GM19468 (cell line): Measurements from ENCODE around the gene PPP2R1A.
"Not testable (repeated sequence)": the region's sequence is repeated elsewhere in the genome, so short reads cannot be mapped to it uniquely, and the experiment has no call there.

Source experiments
- ATAC-seq: cut with Tn5 transposase; IDR thresholded peaks from one replicate; pipeline ENCODE4 v1.9.1; 2021; ENCODE audit warnings: mild to moderate bottlenecking, moderate library complexity, moderate number of reproducible peaks; ENCODE audit not compliant: unreplicated experiment; ENCODE audit errors: extremely low read depth

Gene PPP2R1A

DNA sequence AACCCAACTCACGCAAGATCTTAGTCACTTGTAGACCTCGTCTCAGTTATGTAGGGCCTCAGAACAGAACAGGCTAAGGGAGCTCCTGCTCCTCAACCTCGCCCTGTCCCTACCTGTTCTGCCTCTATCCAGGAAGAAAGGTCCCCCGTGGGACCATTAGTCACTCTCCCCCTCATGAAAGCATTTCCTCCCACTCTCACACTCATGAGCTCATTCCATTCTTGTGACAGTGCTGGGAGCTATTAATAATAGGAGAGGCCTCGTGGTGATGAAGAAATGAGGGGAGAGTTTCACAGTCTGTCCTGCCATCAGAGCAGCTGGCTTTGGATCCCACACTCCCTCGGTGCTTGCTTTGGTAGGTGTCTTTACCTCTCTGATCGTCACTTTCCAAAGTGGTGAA, 10.2 kb downstream of the PPP2R1A start:
- no peak for ATAC-seq

DNA sequence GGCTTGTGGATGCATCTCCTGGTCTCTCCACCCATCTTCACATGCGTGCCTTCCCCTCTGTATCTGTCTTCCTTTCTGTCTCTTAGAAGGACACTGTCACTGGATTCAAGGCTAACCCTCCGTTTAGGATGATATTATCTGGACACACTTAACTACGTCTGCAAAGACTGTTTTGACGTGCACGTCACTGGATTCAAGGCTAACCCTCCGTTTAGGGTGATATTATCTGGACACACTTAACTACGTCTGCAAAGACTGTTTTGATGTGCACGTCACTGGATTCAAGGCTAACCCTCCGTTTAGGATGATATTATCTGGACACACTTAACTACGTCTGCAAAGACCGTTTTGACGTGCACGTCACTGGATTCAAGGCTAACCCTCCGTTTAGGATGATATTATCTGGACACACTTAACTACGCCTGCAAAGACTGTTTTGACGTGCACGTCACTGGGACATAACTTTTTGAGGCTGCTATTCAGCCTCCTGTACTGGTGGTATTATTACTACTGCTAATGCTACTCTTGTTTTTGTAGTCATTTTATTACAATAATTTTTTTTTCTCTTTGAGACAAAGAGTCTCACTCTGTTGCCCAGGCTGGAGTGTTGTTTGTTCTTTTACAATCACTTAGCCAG, 11.0 kb downstream of the PPP2R1A start:
- ATAC-seq, result not testable (repeated sequence)

GRCh38 chr19:52206481-52206880, 16.6 kb downstream of the PPP2R1A start:
- ATAC-seq, result no peak

GRCh38 chr19:52211203-52211602, 21.4 kb downstream of the PPP2R1A start:
- ATAC-seq, result no peak

DNA sequence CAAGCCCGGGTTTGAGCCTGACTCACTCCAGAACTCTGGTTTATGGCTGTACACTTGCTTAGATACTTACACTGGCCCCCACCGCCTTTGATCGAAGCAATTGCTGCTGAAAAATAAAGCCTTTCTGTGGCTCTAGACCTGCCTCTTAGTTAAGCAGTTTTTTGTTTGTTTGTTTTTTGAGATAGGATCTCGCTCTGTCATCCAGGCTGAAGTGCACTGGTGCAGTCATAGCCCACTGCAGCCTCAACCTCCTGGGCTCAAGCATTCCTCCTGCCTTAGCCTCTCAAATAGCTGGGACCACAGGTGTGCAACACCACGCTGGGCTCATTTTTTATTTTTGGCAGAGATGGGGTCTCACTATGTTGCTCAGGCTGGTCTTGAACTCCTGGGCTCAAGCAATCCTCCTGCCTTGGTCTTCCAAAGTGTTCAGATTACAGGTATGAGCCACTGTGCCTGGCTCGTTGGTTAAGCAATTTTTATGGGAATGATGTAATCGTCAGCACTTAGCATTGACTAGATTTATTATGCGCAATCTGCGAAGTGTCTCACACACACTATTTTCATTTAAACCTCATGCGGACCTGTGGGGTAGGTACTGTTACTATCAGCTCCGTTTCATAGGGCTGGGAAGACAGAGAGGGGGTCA, 22.2 kb downstream of the PPP2R1A start:
- ATAC-seq, result no peak

DNA sequence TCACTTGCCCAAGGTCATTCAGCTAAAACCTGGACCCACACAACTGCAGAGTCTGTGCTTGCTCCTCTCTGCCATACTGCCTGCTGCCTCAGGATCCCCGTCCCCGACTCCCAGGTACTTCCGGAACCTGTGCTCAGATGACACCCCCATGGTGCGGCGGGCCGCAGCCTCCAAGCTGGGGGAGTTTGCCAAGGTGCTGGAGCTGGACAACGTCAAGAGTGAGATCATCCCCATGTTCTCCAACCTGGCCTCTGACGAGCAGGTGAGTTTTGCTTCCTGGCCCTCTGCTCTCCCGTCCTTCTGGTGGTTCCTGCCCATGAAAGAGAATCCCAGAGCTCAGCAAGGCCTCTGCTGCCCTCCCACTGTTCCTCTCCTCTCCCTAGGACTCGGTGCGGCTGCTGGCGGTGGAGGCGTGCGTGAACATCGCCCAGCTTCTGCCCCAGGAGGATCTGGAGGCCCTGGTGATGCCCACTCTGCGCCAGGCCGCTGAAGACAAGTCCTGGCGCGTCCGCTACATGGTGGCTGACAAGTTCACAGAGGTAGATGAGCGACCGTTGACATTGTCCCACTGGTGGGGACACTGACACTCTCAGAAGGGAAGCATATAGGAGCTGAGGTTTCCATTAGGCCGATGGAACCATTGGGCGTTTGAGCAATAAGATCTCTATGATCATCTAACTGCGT, 22.9 kb downstream of the PPP2R1A start:
- no peak for ATAC-seq

DNA sequence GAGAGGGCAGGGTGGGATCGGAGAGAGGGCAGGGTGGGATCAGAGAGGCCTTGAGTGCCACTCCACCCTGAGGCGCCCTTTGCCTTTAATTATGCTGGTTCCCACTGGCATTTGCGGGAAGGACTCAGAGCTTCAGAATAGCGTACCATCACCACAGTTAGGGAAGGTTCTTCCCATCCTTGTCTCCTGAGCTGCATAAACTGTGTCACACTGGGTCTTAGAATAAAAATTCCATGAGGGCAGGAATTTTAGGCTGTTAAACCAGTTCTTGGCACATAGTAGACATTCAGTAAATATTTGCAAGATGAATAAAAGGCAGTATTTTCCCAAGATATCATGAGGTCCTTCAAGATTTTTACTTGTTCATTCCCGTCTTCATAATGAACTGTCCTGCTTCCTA, 24.4 kb downstream of the PPP2R1A start:
- ATAC-seq, result no peak

DNA sequence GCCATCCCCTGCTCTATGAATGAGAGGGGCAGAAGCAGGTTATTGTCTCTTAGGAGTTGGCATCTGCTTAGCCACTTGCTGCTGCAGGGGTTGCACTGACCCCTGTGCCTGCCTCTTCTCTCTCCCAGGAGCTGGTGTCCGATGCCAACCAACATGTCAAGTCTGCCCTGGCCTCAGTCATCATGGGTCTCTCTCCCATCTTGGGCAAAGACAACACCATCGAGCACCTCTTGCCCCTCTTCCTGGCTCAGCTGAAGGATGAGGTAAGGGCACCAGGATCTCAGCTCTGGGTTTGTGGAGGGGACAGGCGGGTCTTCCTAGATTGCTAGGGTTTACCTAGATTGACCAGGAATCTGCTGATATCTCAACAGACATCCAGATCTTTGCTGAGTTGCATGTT, 26.5 kb downstream of the PPP2R1A start:
- no peak for ATAC-seq

DNA sequence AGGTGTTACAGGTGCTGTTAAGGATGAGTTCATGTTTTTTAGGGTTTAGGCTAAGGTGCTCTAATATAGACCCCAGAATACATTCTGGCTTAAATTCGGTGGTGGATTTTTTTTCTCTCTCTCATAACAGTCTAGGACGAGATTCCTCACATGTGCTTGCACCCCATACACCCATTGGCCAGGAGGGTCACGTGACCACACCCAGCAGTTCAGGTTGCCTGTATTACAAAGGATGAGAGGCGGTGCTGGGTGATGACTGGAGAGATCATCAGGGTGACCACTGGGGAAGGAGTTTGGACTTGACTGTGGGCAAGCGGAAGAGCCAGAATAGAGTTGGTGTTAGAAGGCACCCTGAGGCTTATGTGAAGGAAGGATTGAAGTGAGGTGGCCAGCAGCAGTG, 27.7 kb downstream of the PPP2R1A start:
- no peak for ATAC-seq

- no peak for ATAC-seq
These were observed 29.8 kb downstream of the PPP2R1A start for GRCh38 chr19:52219611-52220010.

GRCh38 chr19:52221031-52221430, 31.2 kb downstream of the PPP2R1A start:
- no peak for ATAC-seq

- ATAC-seq, result no peak
These were observed 32.1 kb downstream of the PPP2R1A start for GRCh38 chr19:52221831-52222375.

- ATAC-seq, result no peak
These were observed 34.4 kb downstream of the PPP2R1A start for GRCh38 chr19:52224211-52224610.

DNA sequence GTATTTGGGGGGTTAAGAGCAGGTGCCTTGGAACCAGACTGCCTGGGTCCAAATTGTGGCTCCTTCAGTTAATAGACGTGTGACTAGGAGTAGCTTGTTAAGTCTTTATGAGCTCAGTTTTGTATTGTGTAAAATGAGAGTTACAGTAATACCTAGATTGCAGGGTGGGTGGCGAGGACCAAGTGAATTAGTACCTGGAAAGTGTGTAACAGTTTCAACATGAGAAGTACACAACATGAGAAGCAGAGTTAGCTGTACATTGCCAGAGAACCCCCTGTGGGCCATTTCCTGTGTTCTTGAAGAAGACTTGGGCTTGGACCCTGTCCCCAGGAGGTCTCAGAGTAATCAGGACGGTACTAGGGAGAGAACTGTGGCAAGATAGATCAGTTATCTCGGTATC, 36.8 kb downstream of the PPP2R1A start:
- no peak for ATAC-seq

GRCh38 chr19:52227196-52227940, 37.5 kb downstream of the PPP2R1A start:
- ATAC-seq, result no peak

DNA sequence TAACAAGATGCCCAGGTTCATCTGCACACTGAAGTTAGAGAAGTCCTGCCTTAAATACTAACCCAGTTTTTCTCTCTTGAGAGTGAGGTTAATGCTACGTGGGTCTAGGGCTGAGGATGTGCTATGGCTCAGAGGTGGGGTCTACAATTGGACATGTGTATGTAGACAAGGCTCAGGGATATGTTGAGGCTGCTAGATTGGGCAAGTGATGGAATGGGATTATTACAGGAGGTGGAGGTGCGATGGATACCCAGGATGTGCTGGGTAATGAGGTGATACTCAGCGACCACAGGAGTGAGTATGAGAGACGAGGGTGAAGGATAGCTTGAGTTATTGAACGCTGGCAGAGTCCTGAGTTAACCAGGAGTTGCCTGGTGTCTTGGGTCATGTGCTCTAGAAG, 38.1 kb downstream of the PPP2R1A start:
- ATAC-seq, result no peak

- ATAC-seq, result no peak
These were observed 39.7 kb downstream of the PPP2R1A start for GRCh38 chr19:52229524-52229923.

GRCh38 chr19:52230685-52231084, 40.8 kb downstream of the PPP2R1A start:
- no peak for ATAC-seq

DNA sequence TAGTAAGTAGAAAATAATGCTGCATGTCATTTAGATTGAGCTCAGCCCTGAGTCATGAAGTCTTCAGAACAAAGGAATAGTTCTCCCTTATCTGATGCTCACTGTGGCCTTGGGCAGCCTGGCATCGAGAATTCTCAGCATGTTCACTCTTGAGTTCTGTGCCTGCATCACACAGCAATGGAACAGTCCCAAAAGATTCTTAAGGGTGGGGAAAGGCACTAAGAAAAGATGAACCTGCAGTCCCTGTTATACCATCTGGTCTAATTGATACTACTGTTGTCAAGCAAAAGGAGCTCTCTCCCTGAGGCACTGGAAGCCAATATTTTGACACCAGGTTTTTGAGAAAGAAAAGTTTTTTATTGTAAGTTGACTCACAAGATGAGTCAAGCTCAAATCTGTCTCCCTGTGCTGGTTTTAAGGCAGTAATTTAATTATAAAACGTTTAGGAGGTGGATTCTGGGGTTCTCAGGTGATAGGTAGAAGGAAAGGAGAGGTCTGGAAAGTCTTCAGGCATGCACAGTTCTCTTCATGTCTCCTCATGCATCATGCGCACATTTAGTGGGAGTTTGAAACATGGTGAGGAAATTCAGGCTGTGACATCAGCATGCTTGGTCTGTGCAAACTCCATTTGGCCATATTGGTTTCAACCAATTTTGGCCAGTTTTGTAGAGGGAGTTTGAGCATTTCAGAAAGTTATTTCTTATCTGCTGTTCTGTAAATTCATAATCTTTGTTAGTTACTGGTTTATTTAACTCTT, 41.5 kb downstream of the PPP2R1A start:
- ATAC-seq, result no peak

- no peak for ATAC-seq
These were observed 44.6 kb downstream of the PPP2R1A start for GRCh38 chr19:52234406-52234805.
